HG02884 (cell line): Measurements from ENCODE around the gene NLRP1.

ENCODE experiments used
- ATAC-seq: cut with Tn5 transposase; IDR thresholded peaks from one replicate; pipeline ENCODE4 v1.9.1; 2021; ENCODE audit warnings: mild to moderate bottlenecking, moderate library complexity; ENCODE audit not compliant: unreplicated experiment

The NLRP1 gene

GRCh38 chr17:5485270-5486205 lies 98.8 kb downstream of the NLRP1 start, which contains the start of gene DERL2:
Gene DERL2 (minus strand): TSS chr17:5486178. CDS start chr17:5486161, 17 bp downstream.
- ATAC-seq, result peak; percentile 23

- no peak for ATAC-seq
Observed at GRCh38 chr17:5481451-5481850, 102.9 kb downstream of the NLRP1 start.

- ATAC-seq, result no peak
Observed at GRCh38 chr17:5480962-5481361, 103.3 kb downstream of the NLRP1 start.

- ATAC-seq, result no peak
Observed at GRCh38 chr17:5478992-5479391, 105.3 kb downstream of the NLRP1 start.

- no peak for ATAC-seq
Observed at GRCh38 chr17:5473906-5474305, 110.4 kb downstream of the NLRP1 start.

GRCh38 chr17:5472511-5472910 lies 111.8 kb downstream of the NLRP1 start:
- no peak for ATAC-seq

GRCh38 chr17:5468075-5468473 lies 116.2 kb downstream of the NLRP1 start:
- no peak for ATAC-seq

- no peak for ATAC-seq
Observed at GRCh38 chr17:5467416-5467815, 116.9 kb downstream of the NLRP1 start.

- no peak for ATAC-seq
Observed at GRCh38 chr17:5466295-5466694, 118.0 kb downstream of the NLRP1 start.

- ATAC-seq, result no peak
Observed at GRCh38 chr17:5464717-5465507, 119.4 kb downstream of the NLRP1 start.
